Fibroblast of lung (primary cell): Measurements from ENCODE around the gene RERE.

ENCODE experiments used
- EZH2 ChIP-seq: IDR thresholded peaks from 2 replicates; pipeline ENCODE4 v1.5.1; 2012; ENCODE audit warnings: low read length, control low read depth, mild to moderate bottlenecking; ENCODE audit errors: missing control alignments
- TF ChIP-seq, protein P1 (sequence below), 2 donors: IDR thresholded peaks in 1 of 2; conservative IDR thresholded peaks in 1 of 2; 1 replicate in 1 of 2; 2 replicates in 1 of 2; pipeline ENCODE4 v1.5.1; 2011 to 2012; ENCODE audit warnings: low read length in 2 of 2, control low read depth in 1 of 2, inconsistent platforms in 1 of 2, low read depth in 1 of 2, mild to moderate bottlenecking in 1 of 2

DNA sequence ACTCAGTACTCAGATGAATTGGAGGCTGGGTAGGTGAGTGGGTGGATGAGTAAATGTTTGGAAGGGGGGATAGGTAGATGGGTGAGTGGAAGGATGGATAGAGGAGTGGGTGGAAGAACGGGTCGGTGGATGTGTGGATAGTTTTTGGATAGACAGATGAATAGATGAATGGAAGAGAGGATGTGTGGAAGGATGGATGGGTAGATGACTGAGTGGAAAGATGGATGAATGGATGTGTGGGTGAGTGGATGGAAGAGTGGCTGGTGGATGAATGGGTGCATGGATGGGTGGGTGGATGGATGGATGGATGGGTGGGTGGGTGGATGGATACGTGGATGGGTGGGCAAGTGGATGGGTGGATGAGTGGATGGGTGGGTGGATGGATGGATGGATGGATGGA, 495.8 kb downstream of the RERE start:
- TF ChIP-seq, protein P1, sequence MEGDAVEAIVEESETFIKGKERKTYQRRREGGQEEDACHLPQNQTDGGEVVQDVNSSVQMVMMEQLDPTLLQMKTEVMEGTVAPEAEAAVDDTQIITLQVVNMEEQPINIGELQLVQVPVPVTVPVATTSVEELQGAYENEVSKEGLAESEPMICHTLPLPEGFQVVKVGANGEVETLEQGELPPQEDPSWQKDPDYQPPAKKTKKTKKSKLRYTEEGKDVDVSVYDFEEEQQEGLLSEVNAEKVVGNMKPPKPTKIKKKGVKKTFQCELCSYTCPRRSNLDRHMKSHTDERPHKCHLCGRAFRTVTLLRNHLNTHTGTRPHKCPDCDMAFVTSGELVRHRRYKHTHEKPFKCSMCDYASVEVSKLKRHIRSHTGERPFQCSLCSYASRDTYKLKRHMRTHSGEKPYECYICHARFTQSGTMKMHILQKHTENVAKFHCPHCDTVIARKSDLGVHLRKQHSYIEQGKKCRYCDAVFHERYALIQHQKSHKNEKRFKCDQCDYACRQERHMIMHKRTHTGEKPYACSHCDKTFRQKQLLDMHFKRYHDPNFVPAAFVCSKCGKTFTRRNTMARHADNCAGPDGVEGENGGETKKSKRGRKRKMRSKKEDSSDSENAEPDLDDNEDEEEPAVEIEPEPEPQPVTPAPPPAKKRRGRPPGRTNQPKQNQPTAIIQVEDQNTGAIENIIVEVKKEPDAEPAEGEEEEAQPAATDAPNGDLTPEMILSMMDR (conservative IDR thresholded peaks at IDR 0.05 in 1 of 2, IDR thresholded peaks at IDR 0.05 in 1 of 2; ENCODE audit: low read depth in 1 of 2, low read length in 2 of 2): no peak
- no peak for TF ChIP-seq EZH2
